ENCODE measurements around the gene TPK1.

TPK1 gene

GRCh38 chr7:144720149-144720548, 115.7 kb downstream of the TPK1 start:
- in situ Hi-C loops (cut with HindIII; ENCODE audit: low pct_ligation_motif_present, low sequenced_read_pairs) = no loop called here
- H3K27me3 ChIP-seq (replicated peaks) = no peaks in the 10 kb centered on the region
- no peak overlapping the region for H3K27ac ChIP-seq
- no peaks in the 10 kb centered on the region for H3K36me3 ChIP-seq (replicated peaks)
- no peak overlapping the region for H3K4me3 ChIP-seq (ENCODE audit: low read depth, low read length)
- DNase-seq = peak; percentile 22
- TF ChIP-seq CTCF (IDR thresholded peaks at IDR 0.05; ENCODE audit: low read depth, low read length, missing control alignments) = no peak

GRCh38 chr7:144717720-144718119, 118.1 kb downstream of the TPK1 start:
- DNase-seq = no peak
- Histone ChIP-seq H3K27me3 (replicated peaks) (no peaks in the 10 kb centered on the region), H3K4me3 (ENCODE audit: low read depth, low read length) (no peak overlapping the region), H3K27ac (no peak overlapping the region), H3K36me3 (replicated peaks) (no peaks in the 10 kb centered on the region)
- no peak for TF ChIP-seq CTCF (IDR thresholded peaks at IDR 0.05; ENCODE audit: low read depth, low read length, missing control alignments)
- in situ Hi-C loops (cut with HindIII; ENCODE audit: low pct_ligation_motif_present, low sequenced_read_pairs) = no loop called here

DNA sequence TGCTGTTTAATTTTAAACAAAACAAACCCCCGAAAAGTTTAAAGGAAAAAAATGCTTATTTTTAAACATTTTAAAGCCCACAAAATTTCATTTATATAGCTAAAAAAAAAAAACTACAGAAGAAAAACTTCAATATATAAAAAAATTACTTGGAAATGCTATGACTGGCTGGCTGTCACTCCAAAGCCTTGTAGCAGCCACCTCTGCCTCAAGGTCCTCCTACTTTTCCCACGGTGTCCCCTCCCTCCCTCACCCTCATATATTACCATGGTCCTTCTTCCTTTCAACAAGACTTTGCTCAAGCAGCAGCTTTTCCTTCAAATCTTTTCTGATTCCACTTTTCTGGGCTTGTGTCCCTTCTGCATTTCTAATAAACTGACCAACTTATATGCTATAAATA, 122.0 kb downstream of the TPK1 start:
- H3K36me3 ChIP-seq (replicated peaks) = no peaks in the 10 kb centered on the region
- H3K27me3 ChIP-seq (replicated peaks) = no peaks in the 10 kb centered on the region
- in situ Hi-C loops (cut with HindIII; ENCODE audit: low pct_ligation_motif_present, low sequenced_read_pairs) = no loop called here

DNA sequence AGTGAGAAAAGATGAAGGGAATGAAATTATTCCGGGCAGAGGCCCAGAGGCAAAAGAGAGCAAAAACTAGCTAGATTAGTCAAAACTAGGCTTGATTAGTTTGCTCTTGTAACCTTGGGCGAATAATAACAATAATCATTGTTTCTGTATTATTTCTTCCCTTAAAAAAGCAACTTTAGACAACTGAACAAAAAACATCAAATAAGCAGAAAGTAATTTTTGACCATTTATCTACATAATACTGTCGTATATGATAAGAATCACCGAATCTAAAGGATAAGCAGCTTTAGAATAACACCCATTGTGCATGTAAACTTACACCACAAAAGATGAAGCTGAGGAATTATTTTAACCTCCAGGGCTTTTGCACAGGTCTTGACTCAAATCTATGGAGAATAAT, 125.1 kb downstream of the TPK1 start:
- no peaks in the 10 kb centered on the region for H3K27me3 ChIP-seq (replicated peaks)
- no peak overlapping the region for H3K4me3 ChIP-seq (ENCODE audit: low read depth, low read length)
- H3K27ac ChIP-seq = no peak overlapping the region
- in situ Hi-C loops (cut with HindIII; ENCODE audit: low pct_ligation_motif_present, low sequenced_read_pairs) = no loop called here
- no peak for DNase-seq
- no peaks in the 10 kb centered on the region for H3K36me3 ChIP-seq (replicated peaks)
- no peak for TF ChIP-seq CTCF (IDR thresholded peaks at IDR 0.05; ENCODE audit: low read depth, low read length, missing control alignments)

More for the DNA sequence above, 122.0 kb downstream of the TPK1 start:
- no peak overlapping the region for H3K27ac ChIP-seq
- DNase-seq = no peak
- H3K4me3 ChIP-seq (ENCODE audit: low read depth, low read length) = no peak overlapping the region
- TF ChIP-seq CTCF (IDR thresholded peaks at IDR 0.05; ENCODE audit: low read depth, low read length, missing control alignments) = no peak

- TF ChIP-seq CTCF (IDR thresholded peaks at IDR 0.05; ENCODE audit: low read depth, low read length, missing control alignments) = no peak
- no peak overlapping the region for H3K27ac ChIP-seq
- in situ Hi-C loops (cut with HindIII; ENCODE audit: low pct_ligation_motif_present, low sequenced_read_pairs) = no loop called here
Observed at GRCh38 chr7:144709066-144709465, 126.8 kb downstream of the TPK1 start.

GRCh38 chr7:144691240-144691639, 144.6 kb downstream of the TPK1 start:
- Histone ChIP-seq H3K4me3 (ENCODE audit: low read depth, low read length) (no peak overlapping the region), H3K36me3 (replicated peaks) (no peaks in the 10 kb centered on the region), H3K27me3 (replicated peaks) (no peaks in the 10 kb centered on the region), H3K27ac (no peak overlapping the region)
- in situ Hi-C loops (cut with HindIII; ENCODE audit: low pct_ligation_motif_present, low sequenced_read_pairs) = no loop called here
- no peak for TF ChIP-seq CTCF (IDR thresholded peaks at IDR 0.05; ENCODE audit: low read depth, low read length, missing control alignments)
- no peak for DNase-seq

More at GRCh38 chr7:144709066-144709465, 126.8 kb downstream of the TPK1 start:
- H3K27me3 ChIP-seq (replicated peaks) = no peaks in the 10 kb centered on the region
- no peaks in the 10 kb centered on the region for H3K36me3 ChIP-seq (replicated peaks)
- DNase-seq = no peak
- H3K4me3 ChIP-seq (ENCODE audit: low read depth, low read length) = no peak overlapping the region
